ENCODE results near the gene BIN2. TPM values are rescaled to one million over a fixed set of nuclear protein-coding genes. Genes with fewer than 3 reads are reported as not detected.
A peak's percentile ranks its signal among the peaks of the same experiment; 100 is the strongest.
"Not testable (repeated sequence)": the region's sequence is repeated elsewhere in the genome, so short reads cannot be mapped to it uniquely, and the experiment has no call there.

BIN2 gene
- total and polyA plus RNA-seq, 8 donors: 2.2 to 33.0 (median 4.2) TPM

GRCh38 chr12:51311389-51311788, 12.6 kb downstream of the BIN2 start:
- H3K4me3 ChIP-seq: no peak overlapping the region
- DNase-seq: no peak
- WGBS, 5 donors: 86 to 100% (median 97%) methylated on average over 1 of the region's 1 CpG

DNA sequence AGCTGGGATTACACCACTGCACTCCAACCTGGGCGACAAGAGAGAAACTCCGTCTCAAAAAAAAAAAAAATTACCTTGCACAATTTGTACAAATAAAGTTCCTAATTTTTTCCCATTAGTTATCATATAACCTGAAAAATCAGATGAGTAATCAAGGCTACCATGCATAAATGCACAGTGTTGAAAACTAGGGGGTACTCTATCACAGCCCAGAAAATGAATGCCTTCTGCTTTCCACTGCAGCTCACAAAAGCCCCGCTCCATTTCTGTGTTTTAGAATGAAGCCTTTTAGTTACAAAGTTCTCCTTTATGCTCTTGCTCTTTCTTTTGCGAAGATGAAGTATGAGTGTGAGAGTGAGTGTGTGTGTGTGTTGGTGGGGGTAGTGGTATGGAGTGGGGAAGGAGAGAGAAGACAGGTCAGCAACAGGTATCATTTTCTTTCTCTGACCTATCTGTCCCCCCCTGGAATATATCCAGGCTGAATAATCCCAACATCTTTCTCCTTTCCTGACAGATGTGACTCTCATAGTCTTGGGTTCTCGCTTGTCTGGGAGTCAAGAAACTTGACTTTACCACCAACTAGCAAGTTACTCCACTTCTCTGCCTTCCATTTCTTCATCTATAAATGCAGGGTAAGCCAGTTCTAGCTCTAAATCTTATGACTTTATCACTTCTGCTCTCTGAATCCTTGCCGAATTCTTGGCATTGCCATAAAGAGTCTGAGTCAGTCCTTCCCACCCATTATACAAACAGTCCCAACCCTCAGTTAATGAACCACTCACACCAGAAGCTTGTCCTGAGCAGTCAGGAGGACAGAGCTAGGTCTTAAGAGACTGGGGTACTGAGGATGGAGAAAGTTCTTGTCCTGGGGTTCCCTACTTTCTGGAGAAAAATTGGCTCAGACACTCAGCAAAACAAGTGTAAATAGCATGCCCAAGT, 16.1 kb downstream of the BIN2 start:
- Histone ChIP-seq H3K27me3 (no peaks in the 10 kb centered on the region), H3K4me3 (no peak overlapping the region), H3K4me1 (peaks cover 0 to 17% (median 4%) of the 10 kb centered on the region in 4 donors), H3K27ac (peak overlapping the region; percentile 59 to 83 (median 66)), H3K9me3 (no peaks in the 10 kb centered on the region), H3K36me3 (no peaks in the 10 kb centered on the region)
- peak in 1 of 2 donors; percentile 81 for DNase-seq
- 57 to 66% (median 63%) methylated on average over 6 of the region's 6 CpGs for WGBS, 5 donors
- TF ChIP-seq POLR2AphosphoS5 (IDR thresholded peaks at IDR 0.05) (peak in 2 of 3 donors; percentile 64 to 78), POLR2A (IDR thresholded peaks at IDR 0.05) (no peak)
- intact Hi-C loops (cut with DNase I; ENCODE audit: low total_unique reads): no loop called here

More at GRCh38 chr12:51311389-51311788, 12.6 kb downstream of the BIN2 start:
- Histone ChIP-seq H3K9me3 (no peaks in the 10 kb centered on the region), H3K27me3 (no peaks in the 10 kb centered on the region), H3K36me3 (no peaks in the 10 kb centered on the region), H3K27ac (no peak overlapping the region), H3K4me1 (peaks cover 0 to 17% (median 6%) of the 10 kb centered on the region in 4 donors)
- TF ChIP-seq, protein P1, sequence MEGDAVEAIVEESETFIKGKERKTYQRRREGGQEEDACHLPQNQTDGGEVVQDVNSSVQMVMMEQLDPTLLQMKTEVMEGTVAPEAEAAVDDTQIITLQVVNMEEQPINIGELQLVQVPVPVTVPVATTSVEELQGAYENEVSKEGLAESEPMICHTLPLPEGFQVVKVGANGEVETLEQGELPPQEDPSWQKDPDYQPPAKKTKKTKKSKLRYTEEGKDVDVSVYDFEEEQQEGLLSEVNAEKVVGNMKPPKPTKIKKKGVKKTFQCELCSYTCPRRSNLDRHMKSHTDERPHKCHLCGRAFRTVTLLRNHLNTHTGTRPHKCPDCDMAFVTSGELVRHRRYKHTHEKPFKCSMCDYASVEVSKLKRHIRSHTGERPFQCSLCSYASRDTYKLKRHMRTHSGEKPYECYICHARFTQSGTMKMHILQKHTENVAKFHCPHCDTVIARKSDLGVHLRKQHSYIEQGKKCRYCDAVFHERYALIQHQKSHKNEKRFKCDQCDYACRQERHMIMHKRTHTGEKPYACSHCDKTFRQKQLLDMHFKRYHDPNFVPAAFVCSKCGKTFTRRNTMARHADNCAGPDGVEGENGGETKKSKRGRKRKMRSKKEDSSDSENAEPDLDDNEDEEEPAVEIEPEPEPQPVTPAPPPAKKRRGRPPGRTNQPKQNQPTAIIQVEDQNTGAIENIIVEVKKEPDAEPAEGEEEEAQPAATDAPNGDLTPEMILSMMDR (IDR thresholded peaks at IDR 0.05): no peak
- no peak for TF ChIP-seq POLR2A (IDR thresholded peaks at IDR 0.05)
- TF ChIP-seq POLR2AphosphoS5 (IDR thresholded peaks at IDR 0.05): no peak
- TF ChIP-seq EP300 (IDR thresholded peaks at IDR 0.05): no peak
- intact Hi-C loops (cut with DNase I; ENCODE audit: low total_unique reads): no loop called here

DNA sequence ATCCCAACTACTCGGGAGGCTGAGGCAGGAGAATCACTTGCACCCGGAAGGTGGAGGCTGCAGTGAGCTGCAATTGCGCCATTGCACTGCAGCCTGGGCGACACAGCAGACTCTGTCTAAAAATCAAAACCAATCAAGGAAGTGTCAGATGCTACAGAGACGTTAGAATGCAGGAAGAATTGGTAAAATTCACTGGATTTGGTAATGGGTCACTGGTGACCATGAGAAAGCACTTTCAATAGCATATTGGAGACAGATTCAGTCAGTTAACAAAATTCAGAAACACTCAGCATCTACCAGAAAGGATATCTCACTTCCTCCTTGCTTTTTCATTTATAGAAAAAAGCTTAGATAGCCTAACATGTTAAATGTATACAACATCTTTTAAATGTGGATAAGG, 17.5 kb downstream of the BIN2 start:
- intact Hi-C loops (cut with DNase I; ENCODE audit: low total_unique reads): no loop called here
- 70 to 91% (median 90%) methylated on average over 5 of the region's 5 CpGs for WGBS, 5 donors
- H3K36me3 ChIP-seq: peaks cover 0 to 6% (median 3%) of the 10 kb centered on the region in 4 donors
- TF ChIP-seq EP300 (IDR thresholded peaks at IDR 0.05) (no peak), POLR2A (IDR thresholded peaks at IDR 0.05) (no peak)
- TF ChIP-seq, protein P1 (IDR thresholded peaks at IDR 0.05): no peak
- H3K4me1 ChIP-seq: peaks cover 0 to 17% (median 4%) of the 10 kb centered on the region in 4 donors
- H3K4me3 ChIP-seq: no peak overlapping the region
- no peak overlapping the region for H3K27ac ChIP-seq
- H3K9me3 ChIP-seq: no peaks in the 10 kb centered on the region
- DNase-seq: no peak
- H3K27me3 ChIP-seq: no peaks in the 10 kb centered on the region

DNA sequence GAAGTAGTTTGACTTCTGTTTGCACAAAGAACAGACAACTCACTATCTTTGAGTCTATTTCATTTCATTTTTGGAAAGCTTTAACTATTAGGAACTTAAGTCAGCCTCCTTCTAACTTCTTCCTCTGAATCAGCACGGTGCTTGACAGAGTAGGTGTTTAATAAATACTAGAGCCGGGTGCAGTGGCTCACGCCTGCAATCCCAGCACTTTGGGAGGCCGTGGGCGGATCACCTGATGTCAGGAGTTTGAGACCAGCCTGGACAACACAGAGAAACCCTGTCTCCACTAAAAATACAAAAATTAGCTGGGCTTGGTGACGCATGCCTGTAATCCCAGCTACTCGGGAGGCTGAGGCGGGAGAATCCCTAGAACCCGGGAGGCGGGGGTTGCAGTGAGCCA, 23.2 kb downstream of the BIN2 start:
- H3K4me1 ChIP-seq; H3K4me3 ChIP-seq; H3K27ac ChIP-seq; H3K9me3 ChIP-seq; intact Hi-C loops (cut with DNase I; ENCODE audit: low total_unique reads); H3K27me3 ChIP-seq; DNase-seq: not testable (repeated sequence)
- 83 to 93% (median 92%) methylated on average over 10 of the region's 10 CpGs for WGBS, 5 donors
- peaks cover 0 to 14% (median 3%) of the 10 kb centered on the region in 4 donors for H3K36me3 ChIP-seq

GRCh38 chr12:51295651-51296050, 28.3 kb downstream of the BIN2 start:
- WGBS, 5 donors: 78 to 90% (median 84%) methylated on average over 5 of the region's 5 CpGs
- Histone ChIP-seq H3K9me3 (no peaks in the 10 kb centered on the region), H3K36me3 (peaks cover 0 to 11% (median 2%) of the 10 kb centered on the region in 4 donors), H3K4me3 (no peak overlapping the region), H3K4me1 (peaks cover 0 to 6% (median 0%) of the 10 kb centered on the region in 4 donors), H3K27ac (no peak overlapping the region), H3K27me3 (no peaks in the 10 kb centered on the region)
- intact Hi-C loops (cut with DNase I; ENCODE audit: low total_unique reads): no loop called here
- TF ChIP-seq POLR2AphosphoS5 (IDR thresholded peaks at IDR 0.05): no peak
- no peak for TF ChIP-seq EP300 (IDR thresholded peaks at IDR 0.05)
- TF ChIP-seq, protein P1 (IDR thresholded peaks at IDR 0.05): no peak
- TF ChIP-seq POLR2A (IDR thresholded peaks at IDR 0.05): no peak
- DNase-seq: no peak

- H3K27ac ChIP-seq; DNase-seq; H3K4me1 ChIP-seq; H3K4me3 ChIP-seq; H3K9me3 ChIP-seq; H3K27me3 ChIP-seq; intact Hi-C loops (cut with DNase I; ENCODE audit: low total_unique reads): not testable (repeated sequence)
- peaks cover 0 to 11% (median 2%) of the 10 kb centered on the region in 4 donors for H3K36me3 ChIP-seq
- 80 to 85% (median 83%) methylated on average over 10 of the region's 10 CpGs for WGBS, 5 donors
Observed at GRCh38 chr12:51294097-51294496, 29.9 kb downstream of the BIN2 start.

All from stomach (tissue), 9 donors.